ENCODE measurements around the gene PPARGC1A. TPM values are rescaled to one million over a fixed set of nuclear protein-coding genes. Genes with fewer than 3 reads are reported as not detected.

Gene PPARGC1A
- total and polyA plus RNA-seq, 9 donors, result 6.8 to 10.9 (median 7.6) TPM

DNA sequence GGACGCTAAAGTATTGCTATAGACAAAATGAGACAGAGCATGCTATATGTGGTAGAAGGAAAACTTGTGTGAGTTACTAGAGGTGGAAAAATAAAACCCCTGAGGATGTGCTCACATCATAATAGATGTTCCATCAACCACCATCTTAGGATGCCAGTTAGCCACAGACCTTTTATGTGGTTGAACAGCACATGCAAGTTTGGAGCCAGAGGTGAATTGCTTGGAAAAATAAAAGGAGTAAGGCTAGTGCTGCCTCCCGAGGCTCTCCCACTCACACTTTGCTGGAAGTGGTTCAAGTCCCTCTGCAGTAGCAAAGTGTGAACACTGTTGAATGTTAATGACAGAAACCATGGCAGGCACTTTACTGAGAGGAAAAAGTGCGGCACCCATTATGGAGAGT lies 39.4 kb upstream of the PPARGC1A start:
- WGBS (ENCODE audit: insufficient coverage), result 57% methylated on average over 1 of the region's 3 CpGs
- no peak overlapping the region for H3K27ac ChIP-seq (ENCODE audit: low read length)
- H3K4me1 ChIP-seq (ENCODE audit: control insufficient read depth, insufficient read depth, low read length), result peaks cover 10% of the 10 kb centered on the region
- DNase-seq, result no peak
- H3K36me3 ChIP-seq (ENCODE audit: control insufficient read depth, insufficient read depth, low read length), result no peaks in the 10 kb centered on the region
- no peaks in the 10 kb centered on the region for H3K9me3 ChIP-seq (replicated peaks; ENCODE audit: control insufficient read depth, low read depth, low read length)
- H3K4me3 ChIP-seq (ENCODE audit: low read length), result no peak overlapping the region
- H3K27me3 ChIP-seq (ENCODE audit: control insufficient read depth, insufficient read depth, low read length), result no peaks in the 10 kb centered on the region

DNA sequence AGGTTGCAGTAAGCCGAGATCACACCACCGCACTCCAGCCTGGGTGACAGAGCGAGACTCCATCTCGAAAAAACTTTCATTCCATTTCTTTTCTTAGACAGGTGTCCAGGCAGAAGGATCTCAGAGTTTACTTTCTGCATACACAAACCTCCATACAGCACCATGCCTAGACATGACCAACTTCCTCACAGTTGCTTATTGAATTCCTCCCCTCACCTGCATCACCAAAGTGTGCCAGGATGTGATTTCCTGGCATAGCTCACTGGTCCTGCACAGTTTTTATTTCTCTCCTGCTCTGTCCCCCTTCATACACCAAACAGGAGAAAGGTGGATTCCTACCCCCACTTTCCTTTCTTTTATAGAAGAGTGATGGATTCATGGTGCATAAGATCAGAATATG lies 34.7 kb upstream of the PPARGC1A start:
- DNase-seq, result no peak
- Histone ChIP-seq H3K36me3 (ENCODE audit: control insufficient read depth, insufficient read depth, low read length) (no peaks in the 10 kb centered on the region), H3K27me3 (ENCODE audit: control insufficient read depth, insufficient read depth, low read length) (no peaks in the 10 kb centered on the region), H3K4me1 (ENCODE audit: control insufficient read depth, insufficient read depth, low read length) (no peaks in the 10 kb centered on the region), H3K27ac (ENCODE audit: low read length) (no peak overlapping the region), H3K9me3 (replicated peaks; ENCODE audit: control insufficient read depth, low read depth, low read length) (no peaks in the 10 kb centered on the region), H3K4me3 (ENCODE audit: low read length) (no peak overlapping the region)
- WGBS (ENCODE audit: insufficient coverage), result 95% methylated on average over 3 of the region's 4 CpGs

DNA sequence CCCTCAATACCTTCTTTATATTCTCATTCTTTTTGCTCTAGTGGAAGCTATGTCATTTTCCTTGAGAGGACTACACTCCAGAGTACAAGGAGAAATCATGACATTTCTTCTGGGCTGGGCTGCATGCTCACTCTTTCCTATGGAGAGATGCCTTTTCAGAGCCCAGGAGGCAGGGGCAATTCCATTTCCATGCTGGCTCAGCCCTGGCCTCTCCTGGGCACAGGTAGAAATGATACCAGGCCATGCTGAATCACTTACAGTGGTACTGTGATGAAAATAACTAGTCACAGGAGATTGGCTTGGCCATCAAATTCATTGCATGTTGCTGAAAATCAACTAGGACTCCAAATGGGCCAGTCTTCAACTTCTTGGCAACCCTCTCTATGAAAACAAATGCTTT lies 34.0 kb upstream of the PPARGC1A start:
- Histone ChIP-seq H3K27me3 (ENCODE audit: control insufficient read depth, insufficient read depth, low read length) (no peaks in the 10 kb centered on the region), H3K27ac (ENCODE audit: low read length) (no peak overlapping the region), H3K36me3 (ENCODE audit: control insufficient read depth, insufficient read depth, low read length) (no peaks in the 10 kb centered on the region), H3K9me3 (replicated peaks; ENCODE audit: control insufficient read depth, low read depth, low read length) (no peaks in the 10 kb centered on the region), H3K4me3 (ENCODE audit: low read length) (no peak overlapping the region), H3K4me1 (ENCODE audit: control insufficient read depth, insufficient read depth, low read length) (no peaks in the 10 kb centered on the region)
- DNase-seq, result no peak

DNA sequence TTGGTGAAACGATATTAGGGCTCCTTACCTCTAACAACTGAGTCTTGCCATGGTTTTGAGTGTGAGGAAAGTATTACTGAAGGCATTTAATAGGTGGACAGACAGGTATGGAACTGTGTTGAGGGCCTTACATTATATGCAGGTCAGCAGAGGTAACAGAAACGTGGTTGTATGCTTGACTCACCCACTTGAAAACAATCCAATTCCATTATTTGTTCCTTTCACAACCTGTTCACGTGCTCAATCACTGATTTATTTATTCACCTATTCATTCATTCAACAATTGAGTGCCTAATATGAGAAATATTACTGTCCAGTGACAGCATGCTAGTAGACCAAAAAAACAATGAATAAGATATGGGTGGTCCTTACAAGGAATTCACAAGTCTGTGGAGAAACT lies 33.3 kb upstream of the PPARGC1A start:
- Histone ChIP-seq H3K27me3 (ENCODE audit: control insufficient read depth, insufficient read depth, low read length) (no peaks in the 10 kb centered on the region), H3K4me3 (ENCODE audit: low read length) (no peak overlapping the region), H3K9me3 (replicated peaks; ENCODE audit: control insufficient read depth, low read depth, low read length) (no peaks in the 10 kb centered on the region), H3K36me3 (ENCODE audit: control insufficient read depth, insufficient read depth, low read length) (no peaks in the 10 kb centered on the region), H3K27ac (ENCODE audit: low read length) (no peak overlapping the region), H3K4me1 (ENCODE audit: control insufficient read depth, insufficient read depth, low read length) (no peaks in the 10 kb centered on the region)
- no peak for DNase-seq
- no CpG with 5 or more reads among the region's 3 CpGs for WGBS (ENCODE audit: insufficient coverage)

DNA sequence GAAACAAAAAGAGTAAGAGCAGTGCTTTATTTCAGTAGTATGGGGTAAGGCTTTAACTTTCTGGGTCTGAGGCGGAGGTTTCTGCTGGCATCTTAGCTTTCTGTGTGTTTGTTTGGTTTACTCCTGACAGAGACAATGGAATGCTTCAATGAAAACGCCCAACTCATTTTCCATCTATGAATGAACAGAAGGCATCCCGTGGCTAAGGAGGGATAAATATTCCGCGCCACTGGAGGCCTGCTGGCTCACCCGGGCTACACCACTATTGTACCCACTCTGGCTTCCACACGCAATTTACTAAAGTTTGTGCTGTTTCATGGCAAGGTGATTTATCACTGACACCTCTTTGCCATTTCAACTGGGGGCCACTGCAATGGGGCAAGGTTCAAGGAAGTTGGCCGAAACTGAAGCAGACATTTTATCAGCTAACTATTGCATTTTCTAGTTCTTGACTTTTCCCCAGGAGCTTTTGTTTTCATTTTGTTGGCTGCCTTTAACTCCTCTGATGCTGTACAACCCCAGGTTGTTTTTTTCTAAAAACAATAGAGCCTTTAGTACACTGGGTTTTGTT lies 32.8 kb upstream of the PPARGC1A start:
- Histone ChIP-seq H3K36me3 (ENCODE audit: control insufficient read depth, insufficient read depth, low read length) (no peaks in the 10 kb centered on the region), H3K4me1 (ENCODE audit: control insufficient read depth, insufficient read depth, low read length) (no peaks in the 10 kb centered on the region), H3K27ac (ENCODE audit: low read length) (no peak overlapping the region), H3K9me3 (replicated peaks; ENCODE audit: control insufficient read depth, low read depth, low read length) (no peaks in the 10 kb centered on the region), H3K27me3 (ENCODE audit: control insufficient read depth, insufficient read depth, low read length) (no peaks in the 10 kb centered on the region), H3K4me3 (ENCODE audit: low read length) (no peak overlapping the region)
- WGBS (ENCODE audit: insufficient coverage), result 86% methylated on average over 1 of the region's 8 CpGs
- no peak for DNase-seq

DNA sequence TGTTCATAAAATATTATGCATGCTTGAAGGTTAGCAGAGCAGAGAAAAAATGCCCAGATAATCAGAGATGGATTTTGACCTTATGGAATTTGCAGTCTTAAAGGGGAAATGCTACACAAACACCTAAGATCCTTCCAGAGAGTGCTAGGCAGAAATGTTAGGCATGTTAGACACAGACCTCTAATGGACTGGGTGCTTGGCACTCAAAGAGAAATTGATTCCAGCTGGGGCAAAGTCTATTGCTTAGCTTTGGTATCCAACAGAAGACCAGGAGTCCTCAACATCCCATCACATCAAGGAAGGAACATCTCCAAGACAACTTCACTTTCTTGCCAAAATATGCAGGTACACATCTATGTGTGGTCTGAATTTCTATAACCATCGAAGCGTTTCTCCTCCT lies 32.2 kb upstream of the PPARGC1A start:
- no CpG with 5 or more reads among the region's 2 CpGs for WGBS (ENCODE audit: insufficient coverage)
- H3K27me3 ChIP-seq (ENCODE audit: control insufficient read depth, insufficient read depth, low read length), result no peaks in the 10 kb centered on the region
- no peak overlapping the region for H3K27ac ChIP-seq (ENCODE audit: low read length)
- no peaks in the 10 kb centered on the region for H3K9me3 ChIP-seq (replicated peaks; ENCODE audit: control insufficient read depth, low read depth, low read length)
- H3K36me3 ChIP-seq (ENCODE audit: control insufficient read depth, insufficient read depth, low read length), result no peaks in the 10 kb centered on the region
- no peaks in the 10 kb centered on the region for H3K4me1 ChIP-seq (ENCODE audit: control insufficient read depth, insufficient read depth, low read length)
- no peak overlapping the region for H3K4me3 ChIP-seq (ENCODE audit: low read length)
- DNase-seq, result no peak

DNA sequence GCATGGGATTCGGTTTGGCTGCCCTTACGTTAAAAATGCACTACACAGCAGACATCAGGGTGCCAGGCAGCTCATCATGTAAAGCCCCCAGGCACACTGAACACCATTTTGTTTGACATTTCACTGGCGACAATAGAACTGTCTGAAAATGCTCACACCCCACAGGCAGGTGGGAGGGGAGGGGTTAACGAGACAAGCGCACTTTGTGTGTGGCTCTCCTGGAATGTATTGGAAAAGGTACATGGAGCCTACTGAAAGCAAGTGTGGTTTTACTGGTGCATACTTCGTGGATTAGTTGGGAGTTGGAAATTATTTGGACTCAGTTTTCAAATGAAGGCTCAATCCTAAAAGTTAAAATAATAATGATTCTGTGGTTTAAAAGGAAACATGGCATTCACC lies 31.6 kb upstream of the PPARGC1A start:
- 82% methylated on average over 3 of the region's 6 CpGs for WGBS (ENCODE audit: insufficient coverage)
- H3K4me3 ChIP-seq (ENCODE audit: low read length), result no peak overlapping the region
- H3K4me1 ChIP-seq (ENCODE audit: control insufficient read depth, insufficient read depth, low read length), result no peaks in the 10 kb centered on the region
- DNase-seq, result no peak
- H3K9me3 ChIP-seq (replicated peaks; ENCODE audit: control insufficient read depth, low read depth, low read length), result no peaks in the 10 kb centered on the region
- no peak overlapping the region for H3K27ac ChIP-seq (ENCODE audit: low read length)
- H3K27me3 ChIP-seq (ENCODE audit: control insufficient read depth, insufficient read depth, low read length), result no peaks in the 10 kb centered on the region
- no peaks in the 10 kb centered on the region for H3K36me3 ChIP-seq (ENCODE audit: control insufficient read depth, insufficient read depth, low read length)

DNA sequence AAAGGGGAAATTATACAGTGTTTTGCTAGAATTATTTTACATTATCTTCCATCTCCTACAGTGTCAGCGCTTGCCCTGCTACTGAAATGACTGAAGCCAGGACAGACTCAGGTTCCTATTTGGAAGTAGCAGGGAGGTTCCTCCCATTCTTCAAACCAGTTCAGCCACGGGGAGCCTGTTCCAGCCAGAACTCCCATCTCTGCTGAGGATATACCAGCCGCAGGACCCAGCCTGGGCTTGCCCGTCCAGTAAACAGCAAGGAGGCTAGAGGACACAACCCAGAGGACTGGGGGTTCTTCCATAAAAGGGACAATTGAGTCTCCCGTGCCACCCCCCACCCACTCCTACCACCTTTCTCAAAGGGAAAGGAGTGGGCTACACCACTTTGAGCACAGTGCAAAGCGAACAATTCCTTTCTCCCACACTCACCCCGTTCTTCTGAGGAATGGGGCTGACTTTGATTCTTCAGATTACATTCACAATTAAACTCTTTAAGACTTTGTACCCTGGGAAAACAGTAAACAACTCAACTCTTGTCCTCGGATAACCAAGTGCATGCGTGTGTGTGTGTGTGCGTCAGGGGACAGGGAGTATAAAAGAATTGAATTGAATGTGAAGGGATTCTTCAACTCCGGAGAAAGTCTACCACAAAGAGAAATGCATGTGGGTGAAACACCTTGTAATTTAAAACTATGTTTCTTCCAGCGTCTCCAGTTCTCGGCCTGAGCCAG lies 31.0 kb upstream of the PPARGC1A start:
- no peak for DNase-seq
- H3K4me1 ChIP-seq (ENCODE audit: control insufficient read depth, insufficient read depth, low read length), result no peaks in the 10 kb centered on the region
- WGBS (ENCODE audit: insufficient coverage), result 80% methylated on average over 5 of the region's 13 CpGs
- no peaks in the 10 kb centered on the region for H3K27me3 ChIP-seq (ENCODE audit: control insufficient read depth, insufficient read depth, low read length)
- H3K9me3 ChIP-seq (replicated peaks; ENCODE audit: control insufficient read depth, low read depth, low read length), result no peaks in the 10 kb centered on the region
- no peak overlapping the region for H3K27ac ChIP-seq (ENCODE audit: low read length)
- H3K4me3 ChIP-seq (ENCODE audit: low read length), result no peak overlapping the region
- H3K36me3 ChIP-seq (ENCODE audit: control insufficient read depth, insufficient read depth, low read length), result no peaks in the 10 kb centered on the region

DNA sequence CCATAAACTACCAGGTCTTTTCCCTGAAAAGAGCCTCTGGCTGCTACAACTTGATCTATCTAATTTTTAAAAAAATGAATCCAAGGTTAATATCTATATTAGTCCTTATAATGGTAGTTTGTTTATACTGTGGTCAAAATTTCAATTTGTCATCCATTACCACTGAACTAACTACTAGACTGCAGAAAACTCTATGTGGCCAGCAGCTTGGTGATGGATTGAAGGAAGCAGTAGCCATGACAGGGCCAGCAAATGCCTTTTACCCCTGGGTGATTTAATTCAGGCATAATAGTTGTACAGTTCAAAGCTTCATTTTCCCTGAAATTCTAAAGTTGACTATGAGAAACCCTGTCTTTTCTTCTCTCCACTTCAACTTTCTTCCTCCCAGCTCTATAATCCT lies 30.4 kb upstream of the PPARGC1A start:
- DNase-seq, result no peak
- H3K27me3 ChIP-seq (ENCODE audit: control insufficient read depth, insufficient read depth, low read length), result no peaks in the 10 kb centered on the region
- no peaks in the 10 kb centered on the region for H3K4me1 ChIP-seq (ENCODE audit: control insufficient read depth, insufficient read depth, low read length)
- no peak overlapping the region for H3K27ac ChIP-seq (ENCODE audit: low read length)
- no peaks in the 10 kb centered on the region for H3K36me3 ChIP-seq (ENCODE audit: control insufficient read depth, insufficient read depth, low read length)
- H3K4me3 ChIP-seq (ENCODE audit: low read length), result no peak overlapping the region
- H3K9me3 ChIP-seq (replicated peaks; ENCODE audit: control insufficient read depth, low read depth, low read length), result no peaks in the 10 kb centered on the region

DNA sequence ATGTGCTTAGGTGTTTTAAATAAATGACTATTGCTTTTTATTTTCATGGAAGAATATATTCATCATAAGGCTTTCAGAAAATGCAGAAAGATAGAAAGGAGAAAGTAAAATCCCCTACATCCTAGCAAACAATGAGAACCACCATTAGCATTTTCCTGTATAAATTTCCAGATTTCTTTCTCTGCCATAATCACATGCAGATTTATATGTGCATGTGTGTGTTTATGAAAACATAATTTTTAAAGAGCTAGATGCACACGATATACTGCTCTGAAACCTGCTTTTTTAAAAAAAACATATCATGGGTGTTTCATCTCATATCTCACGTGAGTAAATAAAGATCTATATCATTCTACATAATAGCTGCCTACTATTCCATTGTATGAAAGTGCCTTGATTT lies 26.4 kb upstream of the PPARGC1A start:
- Histone ChIP-seq H3K36me3 (ENCODE audit: control insufficient read depth, insufficient read depth, low read length) (no peaks in the 10 kb centered on the region), H3K27ac (ENCODE audit: low read length) (no peak overlapping the region), H3K4me3 (ENCODE audit: low read length) (no peak overlapping the region), H3K27me3 (ENCODE audit: control insufficient read depth, insufficient read depth, low read length) (no peaks in the 10 kb centered on the region), H3K9me3 (replicated peaks; ENCODE audit: control insufficient read depth, low read depth, low read length) (no peaks in the 10 kb centered on the region), H3K4me1 (ENCODE audit: control insufficient read depth, insufficient read depth, low read length) (no peaks in the 10 kb centered on the region)
- WGBS (ENCODE audit: insufficient coverage), result no CpG with 5 or more reads among the region's 2 CpGs
- DNase-seq, result no peak
